K562 (cell line): ENCODE measurements around the gene IKBKE. TPM values are rescaled to one million over a fixed set of nuclear protein-coding genes. Genes with fewer than 3 reads are reported as not detected.

Experiments used
- HDAC6 ChIP-seq: IDR thresholded peaks from 2 replicates; pipeline ENCODE4 v1.6.1; 2012; ENCODE audit warnings: low read depth, mild to moderate bottlenecking, control low read depth, inconsistent platforms, low read length, moderate library complexity
- MBD2 ChIP-seq: sonication (generic); IDR thresholded peaks from 2 replicates; pipeline ENCODE4 v1.6.1; 2016; ENCODE audit warnings: low read depth, borderline replicate concordance
- ZEB2 ChIP-seq: fragments of 450-650 bp; IDR thresholded peaks from 2 replicates; pipeline ENCODE4 v1.6.1; 2016
- ZNF253 ChIP-seq: fragments of 250-450 bp; sonication (Bioruptor Pico); conservative IDR thresholded peaks from 2 replicates; pipeline ENCODE4 v1.6.1; 2021; ENCODE audit warnings: mild to moderate bottlenecking
- polyA plus RNA-seq, 8 experiments: library from polyadenylated mRNA; depleted of rRNA in 4 of 8; stranded (reverse) in 5 of 8; unstranded in 3 of 8; fragments of >200 nt; fragmentation: Nextera tagmentation in 2 of 8; fragmentation: Illumina TruSeq in 1 of 8; extraction: Ambion mirVana in 2 of 8; extraction: Trizol in 1 of 8; gene quantifications; 2 replicates each; pipeline versions ENCODE4 v1.2.1 to v1.2.3, GENCODE V29; 2011 to 2014; ENCODE audit warnings: inconsistent platforms in 1 of 8, missing spikeins in 1 of 8
- total RNA-seq, 7 experiments: library from RNA; depleted of rRNA in 6 of 7; stranded (reverse); fragments of >200 nt in 6 of 7; fragmentation: Illumina TruSeq in 2 of 7; extraction: Trizol in 2 of 7; gene quantifications; 2 replicates each; pipeline versions ENCODE4 v1.2.1 to v1.2.3, GENCODE V29; 2011 to 2021; ENCODE audit warnings: low replicate concordance in 1 of 7
- TF ChIP-seq, protein P1 (sequence below): fragments of 250-450 bp; sonication (Bioruptor Pico); IDR thresholded peaks from 2 replicates; pipeline ENCODE4 v1.8.0; 2021; ENCODE audit warnings: borderline replicate concordance, mild to moderate bottlenecking, moderate library complexity; ENCODE audit not compliant: poor library complexity, severe bottlenecking
- TF ChIP-seq, protein P2 (sequence below), 2 experiments: fragments of 450-650 bp; IDR thresholded peaks; 2 replicates each; pipeline ENCODE4 v1.6.1; 2016; ENCODE audit warnings: mild to moderate bottlenecking in 2 of 2, borderline replicate concordance in 1 of 2, low read depth in 1 of 2, moderate library complexity in 1 of 2
- TF ChIP-seq, protein P3 (sequence below): fragments of 450-650 bp; formaldehyde crosslinking; IDR thresholded peaks from 2 replicates; pipeline ENCODE4 v1.4.0; 2022; ENCODE audit warnings: mild to moderate bottlenecking, moderate library complexity

The IKBKE gene
- total and polyA plus RNA-seq, 9 of the 15 experiments (the other 6 are each of a cell fraction or from before 2014, with no cell fraction given): 2.3 to 9.0 (median 4.8) TPM

DNA sequence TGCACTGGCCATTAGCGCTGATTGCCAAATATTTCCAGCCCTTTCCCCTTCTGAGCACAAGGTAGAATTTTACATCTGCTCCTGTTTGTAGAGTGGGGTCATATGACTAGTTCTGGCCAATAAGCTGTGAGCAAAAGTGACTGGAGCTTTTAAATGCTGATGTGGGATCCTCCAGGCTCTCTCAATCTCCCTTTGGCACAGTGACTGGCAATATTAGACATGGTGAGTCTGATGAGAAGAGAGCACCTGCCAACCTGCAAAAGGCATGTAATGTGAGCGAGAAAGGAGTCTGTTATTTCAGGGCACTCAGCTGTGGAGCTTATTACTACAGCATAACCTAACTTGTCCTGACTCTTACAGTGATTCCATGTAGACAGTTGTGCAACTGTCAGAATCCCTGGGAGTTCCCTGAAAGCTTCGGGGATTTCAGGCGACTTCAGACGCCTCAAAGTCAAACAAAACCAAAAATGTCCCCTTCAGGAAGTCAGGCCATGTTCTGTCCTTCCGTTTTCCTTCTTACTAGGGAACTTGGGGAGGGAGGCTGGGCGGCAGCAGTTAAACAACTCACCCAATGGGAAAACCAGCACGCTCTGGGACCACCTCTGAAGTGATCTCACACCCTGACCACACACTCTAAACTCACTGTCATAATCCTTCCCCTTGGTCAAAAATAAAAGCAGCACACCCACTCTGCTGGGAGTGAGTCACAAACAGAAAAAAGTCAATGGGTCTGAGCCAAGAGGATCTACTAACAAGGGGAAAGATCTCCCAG, 33.5 kb downstream of the IKBKE start (continued):
- TF ChIP-seq, protein P1, sequence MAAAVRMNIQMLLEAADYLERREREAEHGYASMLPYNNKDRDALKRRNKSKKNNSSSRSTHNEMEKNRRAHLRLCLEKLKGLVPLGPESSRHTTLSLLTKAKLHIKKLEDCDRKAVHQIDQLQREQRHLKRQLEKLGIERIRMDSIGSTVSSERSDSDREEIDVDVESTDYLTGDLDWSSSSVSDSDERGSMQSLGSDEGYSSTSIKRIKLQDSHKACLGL: no peak
- TF ChIP-seq HDAC6: no peak
- peak; percentile 85 for TF ChIP-seq ZEB2
- TF ChIP-seq ZNF253: no peak
- TF ChIP-seq, protein P2, sequence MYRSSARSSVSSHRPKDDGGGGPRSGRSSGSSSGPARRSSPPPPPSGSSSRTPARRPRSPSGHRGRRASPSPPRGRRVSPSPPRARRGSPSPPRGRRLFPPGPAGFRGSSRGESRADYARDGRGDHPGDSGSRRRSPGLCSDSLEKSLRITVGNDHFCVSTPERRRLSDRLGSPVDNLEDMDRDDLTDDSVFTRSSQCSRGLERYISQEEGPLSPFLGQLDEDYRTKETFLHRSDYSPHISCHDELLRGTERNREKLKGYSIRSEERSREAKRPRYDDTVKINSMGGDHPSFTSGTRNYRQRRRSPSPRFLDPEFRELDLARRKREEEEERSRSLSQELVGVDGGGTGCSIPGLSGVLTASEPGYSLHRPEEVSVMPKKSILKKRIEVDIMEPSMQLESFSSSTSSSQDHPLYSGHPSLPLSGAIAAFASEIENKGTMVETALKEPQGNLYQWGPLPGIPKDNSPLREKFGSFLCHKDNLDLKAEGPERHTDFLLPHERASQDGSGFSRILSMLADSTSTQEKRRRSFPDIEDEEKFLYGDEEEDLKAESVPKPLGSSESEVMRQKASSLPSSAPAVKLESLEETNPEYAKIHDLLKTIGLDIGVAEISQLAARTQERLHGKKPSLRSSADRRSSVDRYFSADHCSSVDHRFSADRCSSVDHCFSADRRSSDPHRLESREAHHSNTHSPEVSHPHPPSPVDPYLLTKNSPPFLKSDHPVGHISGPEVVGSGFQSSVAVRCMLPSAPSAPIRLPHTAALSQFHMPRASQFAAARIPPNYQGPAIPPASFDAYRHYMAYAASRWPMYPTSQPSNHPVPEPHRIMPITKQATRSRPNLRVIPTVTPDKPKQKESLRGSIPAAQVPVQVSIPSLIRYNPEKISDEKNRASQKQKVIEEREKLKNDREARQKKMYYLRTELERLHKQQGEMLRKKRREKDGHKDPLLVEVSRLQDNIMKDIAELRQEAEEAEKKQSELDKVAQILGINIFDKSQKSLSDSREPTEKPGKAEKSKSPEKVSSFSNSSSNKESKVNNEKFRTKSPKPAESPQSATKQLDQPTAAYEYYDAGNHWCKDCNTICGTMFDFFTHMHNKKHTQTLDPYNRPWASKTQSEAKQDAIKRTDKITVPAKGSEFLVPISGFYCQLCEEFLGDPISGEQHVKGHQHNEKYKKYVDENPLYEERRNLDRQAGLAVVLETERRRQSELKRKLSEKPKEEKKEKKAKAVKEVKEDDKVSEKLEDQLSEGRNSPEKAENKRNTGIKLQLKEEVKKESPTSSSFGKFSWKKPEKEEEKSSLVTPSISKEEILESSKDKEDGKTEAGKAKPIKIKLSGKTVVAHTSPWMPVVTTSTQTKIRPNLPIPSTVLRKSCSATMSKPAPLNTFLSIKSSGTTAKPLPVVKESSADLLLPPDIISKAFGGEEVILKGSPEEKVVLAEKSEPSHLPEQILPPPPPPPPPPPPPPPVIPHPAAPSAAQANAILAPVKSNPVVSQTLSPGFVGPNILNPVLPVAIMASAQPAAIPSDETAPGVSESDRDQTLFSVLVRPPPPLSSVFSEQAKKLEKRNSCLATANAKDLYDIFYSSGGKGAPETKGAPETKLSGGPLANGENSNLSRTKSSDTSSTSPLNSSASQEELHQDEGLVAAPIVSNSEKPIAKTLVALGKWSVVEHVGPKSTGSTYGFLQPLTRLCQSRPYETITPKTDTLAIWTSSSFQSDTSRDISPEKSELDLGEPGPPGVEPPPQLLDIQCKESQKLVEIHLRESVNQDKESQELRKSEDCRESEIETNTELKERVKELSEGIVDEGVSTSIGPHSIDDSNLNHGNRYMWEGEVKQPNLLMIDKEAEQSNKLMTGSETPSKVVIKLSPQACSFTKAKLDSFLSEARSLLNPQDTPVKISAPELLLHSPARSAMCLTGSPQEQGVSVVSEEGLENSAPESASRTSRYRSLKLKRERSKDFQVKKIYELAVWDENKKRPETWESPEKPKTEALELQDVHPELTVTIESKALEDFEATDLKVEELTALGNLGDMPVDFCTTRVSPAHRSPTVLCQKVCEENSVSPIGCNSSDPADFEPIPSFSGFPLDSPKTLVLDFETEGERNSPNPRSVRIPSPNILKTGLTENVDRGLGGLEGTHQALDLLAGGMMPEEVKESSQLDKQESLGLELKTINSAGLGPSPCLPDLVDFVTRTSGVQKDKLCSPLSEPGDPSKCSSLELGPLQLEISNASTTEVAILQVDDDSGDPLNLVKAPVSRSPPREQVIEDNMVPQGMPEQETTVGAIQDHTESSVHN (IDR thresholded peaks at IDR 0.05; ENCODE audit: borderline replicate concordance in 1 of 2, low read depth in 1 of 2): 0 out of 4 replicates have a peak, but pooled peaks of 1 of the 2 experiments have one; percentile 57
- TF ChIP-seq MBD2: 0 out of 2 replicates have a peak, but pooled peaks have one; percentile 10
- TF ChIP-seq, protein P3, sequence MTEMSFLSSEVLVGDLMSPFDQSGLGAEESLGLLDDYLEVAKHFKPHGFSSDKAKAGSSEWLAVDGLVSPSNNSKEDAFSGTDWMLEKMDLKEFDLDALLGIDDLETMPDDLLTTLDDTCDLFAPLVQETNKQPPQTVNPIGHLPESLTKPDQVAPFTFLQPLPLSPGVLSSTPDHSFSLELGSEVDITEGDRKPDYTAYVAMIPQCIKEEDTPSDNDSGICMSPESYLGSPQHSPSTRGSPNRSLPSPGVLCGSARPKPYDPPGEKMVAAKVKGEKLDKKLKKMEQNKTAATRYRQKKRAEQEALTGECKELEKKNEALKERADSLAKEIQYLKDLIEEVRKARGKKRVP (CRISPR knock-in tag): 0 out of 2 replicates have a peak, but pooled peaks have one; percentile 12
